SU-DHL-6 (cell line): ENCODE measurements around the gene TMOD1.

Experiments used
- H2AFZ ChIP-seq: fragments of 200-600 bp; sonication (generic); 2 replicates; pipeline ENCODE4 v1.6.1; 2014; ENCODE audit warnings: low read depth, mild to moderate bottlenecking, moderate library complexity, mixed read lengths, antibody characterized with exemption, low read length; ENCODE audit not compliant: severe bottlenecking
- H3F3A ChIP-seq: fragments of 200-600 bp; shearing (Covaris generic); 2 replicates; pipeline ENCODE4 v1.6.0; 2016; ENCODE audit warnings: antibody characterized with exemption, mild to moderate bottlenecking; ENCODE audit not compliant: insufficient read depth
- H3K27ac ChIP-seq: fragments of 200-600 bp; sonication (generic); 2 replicates; pipeline ENCODE4 v1.5.1; 2016; ENCODE audit warnings: low read depth, mild to moderate bottlenecking, low read length, moderate library complexity, mixed read lengths
- H3K27me3 ChIP-seq: fragments of 200-600 bp; sonication (generic), shearing (Covaris generic); 2 replicates; pipeline ENCODE4 v1.6.0; 2014; ENCODE audit warnings: mild to moderate bottlenecking, low read length
- H3K36me3 ChIP-seq: fragments of 200-600 bp; sonication (generic); 2 replicates; pipeline ENCODE4 v1.6.1; 2014; ENCODE audit warnings: mild to moderate bottlenecking, low read length, mixed read lengths
- H3K4me2 ChIP-seq: fragments of 300-600, 200-600 bp; shearing (Covaris generic), sonication (generic); 2 replicates; pipeline ENCODE4 v1.6.0; 2014; ENCODE audit warnings: low read length, low read depth, mild to moderate bottlenecking; ENCODE audit not compliant: poor library complexity, severe bottlenecking
- H3K4me3 ChIP-seq: fragments of 200-600 bp; sonication (generic); 2 replicates; pipeline ENCODE4 v1.5.1; 2014; ENCODE audit warnings: antibody characterized with exemption, low read length, mild to moderate bottlenecking, mixed read lengths; ENCODE audit not compliant: insufficient read depth, poor library complexity, severe bottlenecking
- H3K79me2 ChIP-seq: fragments of 200-600 bp; sonication (generic); 2 replicates; pipeline ENCODE4 v1.6.1; 2014; ENCODE audit warnings: mild to moderate bottlenecking, low read length, moderate library complexity; ENCODE audit not compliant: insufficient read depth
- H3K9ac ChIP-seq: fragments of 200-600 bp; sonication (generic); 2 replicates; pipeline ENCODE4 v1.7.0; 2014; ENCODE audit warnings: mild to moderate bottlenecking, low read length
- H3K9me2 ChIP-seq: fragments of 200-600 bp; sonication (generic); replicated peaks from 2 replicates; pipeline ENCODE4 v1.6.1; 2014; ENCODE audit warnings: low read length; ENCODE audit not compliant: insufficient read depth
- H3K9me3 ChIP-seq: fragments of 200-600 bp; sonication (generic); 2 replicates; pipeline ENCODE4 v1.6.1; 2014; ENCODE audit warnings: low read length, mixed read lengths; ENCODE audit not compliant: insufficient read depth
- H4K20me1 ChIP-seq: fragments of 200-600 bp; sonication (generic); 2 replicates; pipeline ENCODE4 v1.6.1; 2014; ENCODE audit warnings: low read depth, mild to moderate bottlenecking, antibody characterized with exemption, low read length, moderate library complexity, mixed read lengths
- CTCF ChIP-seq: fragments of 200-600 bp; sonication (generic); IDR thresholded peaks from one replicate; pipeline ENCODE4 v1.5.1; 2017; ENCODE audit warnings: antibody characterized with exemption, mild to moderate bottlenecking, low read length, moderate library complexity; ENCODE audit not compliant: insufficient read depth, poor library complexity, severe bottlenecking
- EZH2phosphoT487 ChIP-seq: fragments of 200-600 bp; sonication (generic), shearing (Covaris generic); conservative IDR thresholded peaks from 2 replicates; pipeline ENCODE4 v1.6.1; 2018; ENCODE audit warnings: mild to moderate bottlenecking, antibody characterized with exemption, low read length, moderate library complexity, mixed read lengths

TMOD1 gene

GRCh38 chr9:97517331-97518089, 16.0 kb downstream of the TMOD1 start:
- Histone ChIP-seq H4K20me1 (no peaks in the 10 kb centered on the region), H3K27me3 (no peaks in the 10 kb centered on the region), H2AFZ (no peak overlapping the region), H3K79me2 (no peaks in the 10 kb centered on the region), H3K36me3 (no peaks in the 10 kb centered on the region), H3K9me3 (no peaks in the 10 kb centered on the region), H3K4me2 (no peak overlapping the region), H3K9ac (no peak overlapping the region), H3F3A (no peaks in the 10 kb centered on the region), H3K27ac (no peak overlapping the region), H3K9me2 (no peaks in the 10 kb centered on the region), H3K4me3 (no peak overlapping the region)
- TF ChIP-seq CTCF (no peak), EZH2phosphoT487 (no peak)

- Histone ChIP-seq H3F3A (no peaks in the 10 kb centered on the region), H3K27ac (no peak overlapping the region), H4K20me1 (no peaks in the 10 kb centered on the region), H3K27me3 (no peaks in the 10 kb centered on the region), H3K79me2 (no peaks in the 10 kb centered on the region), H3K4me3 (no peak overlapping the region), H3K9me2 (no peaks in the 10 kb centered on the region), H3K9ac (no peak overlapping the region), H2AFZ (no peak overlapping the region), H3K4me2 (no peak overlapping the region), H3K36me3 (no peaks in the 10 kb centered on the region), H3K9me3 (no peaks in the 10 kb centered on the region)
- TF ChIP-seq CTCF = no peak
- TF ChIP-seq EZH2phosphoT487 = no peak
Measured at GRCh38 chr9:97518166-97518908, 16.9 kb downstream of the TMOD1 start.

GRCh38 chr9:97518909-97519307, 17.4 kb downstream of the TMOD1 start:
- no peaks in the 10 kb centered on the region for H3K36me3 ChIP-seq
- no peaks in the 10 kb centered on the region for H3K79me2 ChIP-seq
- H3K4me3 ChIP-seq = no peak overlapping the region
- H3F3A ChIP-seq = no peaks in the 10 kb centered on the region
- H3K4me2 ChIP-seq = no peak overlapping the region
- TF ChIP-seq EZH2phosphoT487 (no peak), CTCF (no peak)
- no peaks in the 10 kb centered on the region for H3K9me3 ChIP-seq
- no peaks in the 10 kb centered on the region for H3K9me2 ChIP-seq
- no peaks in the 10 kb centered on the region for H3K27me3 ChIP-seq
- no peak overlapping the region for H2AFZ ChIP-seq
- H3K9ac ChIP-seq = no peak overlapping the region
- H3K27ac ChIP-seq = no peak overlapping the region
- no peaks in the 10 kb centered on the region for H4K20me1 ChIP-seq
